ENCODE measurements around the gene PARP6. TPM values are rescaled to one million over a fixed set of nuclear protein-coding genes. Genes with fewer than 3 reads are reported as not detected.

PARP6 gene
- total and polyA plus RNA-seq, 2 of the 8 experiments (the other 6 are each of a cell fraction or from before 2014, with no cell fraction given) = 39.8 to 45.3 TPM

GRCh38 chr15:72280751-72281150, 8.4 kb upstream of the PARP6 start:
- Histone ChIP-seq H2AFZ (ENCODE audit: low read length) (no peak overlapping the region), H2BK120ac (replicated peaks; ENCODE audit: low read depth, low read length) (no peak overlapping the region), H3K9ac (replicated peaks in 1 of 4; ENCODE audit: extremely low read depth in 1 of 4, low read depth in 3 of 4, low read length in 3 of 4) (no peak overlapping the region), H4K5ac (ENCODE audit: insufficient read length, low read depth, low read length) (no peak overlapping the region), H3K27ac (ENCODE audit: low read depth, low read length) (no peak overlapping the region), H4K91ac (replicated peaks; ENCODE audit: insufficient read length, low read length) (no peak overlapping the region), H3K79me1 (ENCODE audit: low read depth, low read length) (no peaks in the 10 kb centered on the region), H3K56ac (replicated peaks; ENCODE audit: insufficient read length, low read depth, low read length) (no peak overlapping the region), H3K23me2 (ENCODE audit: low read depth, low read length) (no peaks in the 10 kb centered on the region), H2AK5ac (ENCODE audit: low read depth, low read length) (no peak overlapping the region), H2BK15ac (ENCODE audit: low read length) (no peak overlapping the region), H2BK5ac (ENCODE audit: low read depth, low read length) (no peak overlapping the region), H3K4ac (replicated peaks; ENCODE audit: insufficient read length, low read depth, low read length) (no peak overlapping the region), H3K79me2 (ENCODE audit: control insufficient read depth in 1 of 2, insufficient read depth in 2 of 2, low read length in 2 of 2) (no peaks in the 10 kb centered on the region), H2BK20ac (ENCODE audit: low read length) (no peak overlapping the region), H3K36me3 (ENCODE audit: control insufficient read depth in 2 of 4, insufficient read depth in 4 of 4, low read length in 3 of 4) (no peaks in the 10 kb centered on the region), H3K4me2 (ENCODE audit: insufficient read depth in 1 of 2, low read depth in 2 of 2, low read length in 2 of 2) (no peak overlapping the region), H2BK12ac (ENCODE audit: low read depth, low read length) (no peak overlapping the region), H3K9me3 (ENCODE audit: insufficient read depth in 2 of 2, low read depth in 1 of 2, low read length in 1 of 2) (no peaks in the 10 kb centered on the region), H4K20me1 (replicated peaks in 1 of 2; ENCODE audit: control insufficient read depth in 1 of 2, insufficient read depth in 2 of 2, low read length in 2 of 2) (no peaks in the 10 kb centered on the region), H3K23ac (ENCODE audit: insufficient read length) (no peak overlapping the region), H3K14ac (ENCODE audit: insufficient read length) (no peak overlapping the region), H3K4me3 (ENCODE audit: extremely low read depth in 1 of 4, insufficient read depth in 2 of 4, low read depth in 3 of 4, low read length in 4 of 4) (no peak overlapping the region), H3K27me3 (replicated peaks in 1 of 4; ENCODE audit: control insufficient read depth in 3 of 4, extremely low read depth in 1 of 4, insufficient read depth in 3 of 4, low read length in 3 of 4) (peaks cover 0 to 3% (median 0%) of the 10 kb centered on the region in 4 experiments; a peak in 2 of 7 replicates), H3K18ac (ENCODE audit: extremely low read depth, low read length) (no peak overlapping the region), H4K8ac (ENCODE audit: extremely low read depth, insufficient read depth, low read length) (no peak overlapping the region), H3K4me1 (replicated peaks in 1 of 4; ENCODE audit: control insufficient read depth in 3 of 4, insufficient read depth in 4 of 4, low read length in 3 of 4) (no peaks in the 10 kb centered on the region)
- WGBS, 2 experiments (ENCODE audit: extremely low coverage in 1 of 2, insufficient coverage in 1 of 2, insufficient read length in 1 of 2, insufficient replicate concordance in 2 of 2, low coverage in 1 of 2, low lambda C conversion rate in 2 of 2, missing lambda C conversion rate in 1 of 2) = 90% methylated on average over 2 of the region's 2 CpGs; no CpG with 5 or more reads in 1 of the 2 experiments
- TF ChIP-seq ATF2 (IDR thresholded peaks at IDR 0.05; ENCODE audit: low read length) = no peak
- no peak for TF ChIP-seq JUN (IDR thresholded peaks at IDR 0.05; ENCODE audit: low read depth, low read length)
- no peak for TF ChIP-seq E2F6 (IDR thresholded peaks at IDR 0.05)
- TF ChIP-seq ASH2L (IDR thresholded peaks at IDR 0.05; ENCODE audit: low read length) = no peak
- TF ChIP-seq GABPA (IDR thresholded peaks at IDR 0.05; ENCODE audit: borderline replicate concordance, insufficient read depth, low read length) = no peak
- no peak for TF ChIP-seq SIRT6 (IDR thresholded peaks at IDR 0.05; ENCODE audit: low read length)
- no peak for TF ChIP-seq MAFK (IDR thresholded peaks at IDR 0.05; ENCODE audit: low read depth, low read length)
- no peak for TF ChIP-seq PHF8 (conservative IDR thresholded peaks at IDR 0.05; ENCODE audit: low read depth, low read length)
- TF ChIP-seq BCL11A (IDR thresholded peaks at IDR 0.05; ENCODE audit: low read depth in 2 of 2, low read length in 2 of 2) = no peak
- no peak for TF ChIP-seq NANOG (IDR thresholded peaks at IDR 0.05; ENCODE audit: insufficient read depth, low read depth, low read length, poor library complexity, severe bottlenecking)
- FAIRE-seq (no peak), DNase-seq (ENCODE audit: low read depth in 1 of 2, low spot score in 2 of 2) (no peak)
- ChIA-PET POLR2A (ENCODE audit: partially characterized antibody) (interaction anchor here (1.2 kb wide), 1 partner anchor 95 kb away, joined by 3 read pairs; the partner anchor contains the start of gene HEXA), CTCF (ENCODE audit: partially characterized antibody) (interaction anchor here (0.9 to 2.1 kb wide), 4 partner anchors 7 to 81 kb away, joined by 3 to 6 read pairs (median 4); no protein-coding TSS in a partner anchor)

Measured in H1 (cell line).